Hepatocyte (in vitro differentiated cells): Measurements from ENCODE around the gene ALX4. TPM values are rescaled to one million over a fixed set of nuclear protein-coding genes. Genes with fewer than 3 reads are reported as not detected.

Experiments
- DNase-seq: peaks from one replicate; pipeline ENCODE4 v3.0.0-alpha.2; 2016; ENCODE audit warnings: low spot score
- H2AFZ ChIP-seq: fragments of 200-600 bp; sonication (generic); 2 replicates; pipeline ENCODE4 v1.6.0; 2016; ENCODE audit warnings: antibody characterized with exemption, mild to moderate bottlenecking
- H3K27ac ChIP-seq: fragments of 200-600 bp; sonication (generic); 2 replicates; pipeline ENCODE4 v1.5.1; 2016; ENCODE audit warnings: mild to moderate bottlenecking
- H3K27me3 ChIP-seq: fragments of 200-600 bp; sonication (generic); 2 replicates; pipeline ENCODE4 v1.6.1; 2016
- H3K36me3 ChIP-seq: fragments of 200-600 bp; sonication (generic); replicated peaks from 2 replicates; pipeline ENCODE4 v1.5.1; 2016; ENCODE audit warnings: low read depth; ENCODE audit not compliant: insufficient read depth
- H3K4me1 ChIP-seq: fragments of 200-600 bp; sonication (generic); 2 replicates; pipeline ENCODE4 v1.5.1; 2016; ENCODE audit warnings: mild to moderate bottlenecking, moderate library complexity; ENCODE audit not compliant: insufficient read depth
- H3K4me2 ChIP-seq: fragments of 200-600 bp; sonication (generic); 2 replicates; pipeline ENCODE4 v1.6.0; 2016
- H3K4me3 ChIP-seq: fragments of 200-600 bp; sonication (generic); 2 replicates; pipeline ENCODE4 v1.5.1; 2016; ENCODE audit warnings: mild to moderate bottlenecking
- H3K79me2 ChIP-seq: fragments of 200-600 bp; sonication (generic); 2 replicates; pipeline ENCODE4 v1.6.0; 2017; ENCODE audit warnings: mild to moderate bottlenecking
- H3K9me2 ChIP-seq: fragments of 200-600 bp; sonication (generic); replicated peaks from 2 replicates; pipeline ENCODE4 v1.6.0; 2017; ENCODE audit warnings: mild to moderate bottlenecking; ENCODE audit not compliant: insufficient read depth
- H3K9me3 ChIP-seq: fragments of 200-600 bp; sonication (generic); 2 replicates; pipeline ENCODE4 v1.5.1; 2016; ENCODE audit warnings: low read depth, mild to moderate bottlenecking
- H4K20me1 ChIP-seq: fragments of 200-600 bp; sonication (generic); 2 replicates; pipeline ENCODE4 v1.6.0; 2016; ENCODE audit warnings: mild to moderate bottlenecking; ENCODE audit not compliant: insufficient read depth, poor library complexity, severe bottlenecking
- CTCF ChIP-seq: fragments of 200-600 bp; sonication (generic); IDR thresholded peaks from 2 replicates; pipeline ENCODE4 v1.5.1; 2016; ENCODE audit warnings: antibody characterized with exemption, mild to moderate bottlenecking; ENCODE audit not compliant: poor library complexity
- EZH2 ChIP-seq: fragments of 200-600 bp; sonication (generic); IDR thresholded peaks from 2 replicates; pipeline ENCODE4 v1.6.1; 2016; ENCODE audit warnings: antibody characterized with exemption, mild to moderate bottlenecking, borderline replicate concordance
- EZH2phosphoT487 ChIP-seq: fragments of 200-600 bp; sonication (generic); IDR thresholded peaks from one replicate; pipeline ENCODE4 v1.6.1; 2018; ENCODE audit warnings: antibody characterized with exemption, mild to moderate bottlenecking, low read depth, moderate library complexity; ENCODE audit not compliant: unreplicated experiment, severe bottlenecking
- WGBS: methylation state at CpG from one replicate; pipeline ENCODE4 v1.1.6; 2016; ENCODE audit warnings: low lambda C conversion rate; ENCODE audit errors: missing lambda C conversion rate; 5-methylcytosine and 5-hydroxymethylcytosine counted together
- polyA plus RNA-seq: library from polyadenylated mRNA; unstranded; fragments of >200 nt; fragmentation: Nextera tagmentation; extraction: Ambion mirVana; gene quantifications from 2 replicates; pipeline ENCODE4 v1.2.1, GENCODE V29; 2016
- total RNA-seq: library from RNA; depleted of rRNA; stranded (reverse); fragments of >200 nt; gene quantifications from 2 replicates; pipeline ENCODE4 v1.2.3, GENCODE V29; 2014

The ALX4 gene
- total and polyA plus RNA-seq, 2 experiments from 2014 or later, result 1.3 to 3.8 TPM

- H4K20me1 ChIP-seq, result peaks cover 9% of the 10 kb centered on the region
- H3K9me2 ChIP-seq, result no peaks in the 10 kb centered on the region
- H3K27me3 ChIP-seq, result peaks cover 68% of the 10 kb centered on the region
- no peak for TF ChIP-seq EZH2phosphoT487
- no peak for TF ChIP-seq CTCF
- TF ChIP-seq EZH2, result no peak
- no peak overlapping the region for H3K4me2 ChIP-seq
- 81% methylated on average over 6 of the region's 6 CpGs for WGBS
- no peaks in the 10 kb centered on the region for H3K36me3 ChIP-seq
- H2AFZ ChIP-seq, result no peak overlapping the region
- peaks cover 13% of the 10 kb centered on the region for H3K4me1 ChIP-seq
- H3K9me3 ChIP-seq, result no peaks in the 10 kb centered on the region
- no peaks in the 10 kb centered on the region for H3K79me2 ChIP-seq
- DNase-seq, result no peak
- no peak overlapping the region for H3K4me3 ChIP-seq
- H3K27ac ChIP-seq, result no peak overlapping the region
These were observed 8.9 kb downstream of the ALX4 start for GRCh38 chr11:44300844-44301563.

- Histone ChIP-seq H3K4me1 (no peaks in the 10 kb centered on the region), H3K4me3 (no peak overlapping the region), H3K27me3 (peaks cover 47% of the 10 kb centered on the region), H3K27ac (no peak overlapping the region), H3K4me2 (no peak overlapping the region), H3K9me3 (no peaks in the 10 kb centered on the region), H2AFZ (no peak overlapping the region), H3K36me3 (no peaks in the 10 kb centered on the region), H3K9me2 (no peaks in the 10 kb centered on the region), H4K20me1 (peaks cover 9% of the 10 kb centered on the region), H3K79me2 (no peaks in the 10 kb centered on the region)
- no peak for DNase-seq
- TF ChIP-seq EZH2, result no peak
- no peak for TF ChIP-seq EZH2phosphoT487
- TF ChIP-seq CTCF, result no peak
- WGBS, result 81% methylated on average over 2 of the region's 2 CpGs
These were observed 11.1 kb downstream of the ALX4 start for GRCh38 chr11:44298862-44299261.

- H3K4me1 ChIP-seq, result no peaks in the 10 kb centered on the region
- H3K9me3 ChIP-seq, result no peaks in the 10 kb centered on the region
- no peaks in the 10 kb centered on the region for H3K27me3 ChIP-seq
- no peak overlapping the region for H3K4me3 ChIP-seq
- no peak for TF ChIP-seq EZH2
- no peak for TF ChIP-seq EZH2phosphoT487
- TF ChIP-seq CTCF, result no peak
- H4K20me1 ChIP-seq, result no peaks in the 10 kb centered on the region
- no peaks in the 10 kb centered on the region for H3K79me2 ChIP-seq
- DNase-seq, result no peak
- H3K9me2 ChIP-seq, result no peaks in the 10 kb centered on the region
- no peak overlapping the region for H3K4me2 ChIP-seq
- no peaks in the 10 kb centered on the region for H3K36me3 ChIP-seq
- no peak overlapping the region for H2AFZ ChIP-seq
- WGBS, result 84% methylated on average over 4 of the region's 4 CpGs
- no peak overlapping the region for H3K27ac ChIP-seq
These were observed 19.7 kb downstream of the ALX4 start for GRCh38 chr11:44290208-44290607.

GRCh38 chr11:44288133-44288526, 21.8 kb downstream of the ALX4 start:
- no peaks in the 10 kb centered on the region for H3K9me3 ChIP-seq
- no peaks in the 10 kb centered on the region for H3K9me2 ChIP-seq
- WGBS, result 88% methylated on average over 3 of the region's 3 CpGs
- no peaks in the 10 kb centered on the region for H3K27me3 ChIP-seq
- H3K79me2 ChIP-seq, result no peaks in the 10 kb centered on the region
- no peak overlapping the region for H2AFZ ChIP-seq
- H3K4me3 ChIP-seq, result no peak overlapping the region
- no peak for TF ChIP-seq CTCF
- TF ChIP-seq EZH2, result no peak
- TF ChIP-seq EZH2phosphoT487, result no peak
- no peaks in the 10 kb centered on the region for H3K4me1 ChIP-seq
- no peak overlapping the region for H3K4me2 ChIP-seq
- H3K36me3 ChIP-seq, result no peaks in the 10 kb centered on the region
- no peaks in the 10 kb centered on the region for H4K20me1 ChIP-seq
- DNase-seq, result no peak
- no peak overlapping the region for H3K27ac ChIP-seq
